Uterus (tissue), 4 donors: Measurements from ENCODE around the gene MCAT. TPM values are rescaled to one million over a fixed set of nuclear protein-coding genes. Genes with fewer than 3 reads are reported as not detected.
A peak's percentile ranks its signal among the peaks of the same experiment; 100 is the strongest.

Experiments
- DNase-seq, 2 donors: peaks; one replicate each; pipeline ENCODE4 v3.0.0-alpha.2; 2019 to 2020
- H3K27ac ChIP-seq, 2 donors: fragments of 200-600 bp; sonication (generic); 1 replicate in 1 of 2; 2 replicates in 1 of 2; pipeline ENCODE4 v1.5.1; 2016 to 2018
- H3K27me3 ChIP-seq, 2 donors: fragments of 200-600 bp; sonication (generic); one replicate each; pipeline ENCODE4 v1.5.1; 2018 to 2019; ENCODE audit warnings: control low read depth in 1 of 2
- H3K36me3 ChIP-seq, 2 donors: fragments of 200-600 bp; sonication (generic); one replicate each; pipeline ENCODE4 v1.5.1; 2019; ENCODE audit warnings: control low read depth in 1 of 2
- H3K4me1 ChIP-seq, 2 donors: fragments of 200-600 bp; sonication (generic); one replicate each; pipeline ENCODE4 v1.5.1; 2018 to 2019; ENCODE audit warnings: control low read depth in 1 of 2
- H3K4me3 ChIP-seq, 2 donors: fragments of 200-600 bp; sonication (generic); 1 replicate in 1 of 2; 2 replicates in 1 of 2; pipeline ENCODE4 v1.5.1; 2018 to 2019; ENCODE audit warnings: mild to moderate bottlenecking in 1 of 2
- H3K9me3 ChIP-seq, 2 donors: fragments of 200-600 bp; sonication (generic); one replicate each; pipeline ENCODE4 v1.5.1; 2019; ENCODE audit warnings: control low read depth in 1 of 2
- POLR2A ChIP-seq, 2 donors: fragments of 450-650 bp; IDR thresholded peaks; one replicate each; pipeline ENCODE4 v1.6.1; 2016; ENCODE audit warnings: antibody characterized with exemption in 2 of 2, mild to moderate bottlenecking in 1 of 2, moderate library complexity in 1 of 2
- intact Hi-C: fragments of 100-400 bp; cut with DNase I; formaldehyde crosslinking; loops from one replicate; pipeline ENCODE4 v1.15.1; 2023; ENCODE audit warnings: low total_unique reads
- total RNA-seq, 4 donors: library from RNA; depleted of rRNA in 3 of 4; stranded (reverse); fragments of >200 nt in 3 of 4; gene quantifications; one replicate each; pipeline versions ENCODE4 v1.1.0 to v1.2.4, GENCODE V29; 2014 to 2023
- TF ChIP-seq, protein P1 (sequence below), 4 experiments: fragments of 200-600 bp in 2 of 4; fragments of 450-650 bp in 2 of 4; sonication (generic) in 2 of 4; IDR thresholded peaks; one replicate each; pipeline ENCODE4 v1.5.1; 2016 to 2019; ENCODE audit warnings: antibody characterized with exemption in 4 of 4, mild to moderate bottlenecking in 2 of 4, moderate library complexity in 1 of 4
- donor health status: DM: yes; HTN: yes; CAD: no.

The MCAT gene
- 100 to 1,000 TPM in 1 of 4 donors, 10 to 100 TPM in 2, 1 to 10 TPM in 1; 7.6 to 102 (median 17.6) TPM for total RNA-seq

GRCh38 chr22:43142880-43143562 lies at the start of gene MCAT:
MCAT (minus strand) TSS chr22:43143398; CDS start chr22:43143348, 50 bp downstream.
- H3K27ac ChIP-seq, result peak within 1 kb of the TSS; percentile 60 to 66

DNA sequence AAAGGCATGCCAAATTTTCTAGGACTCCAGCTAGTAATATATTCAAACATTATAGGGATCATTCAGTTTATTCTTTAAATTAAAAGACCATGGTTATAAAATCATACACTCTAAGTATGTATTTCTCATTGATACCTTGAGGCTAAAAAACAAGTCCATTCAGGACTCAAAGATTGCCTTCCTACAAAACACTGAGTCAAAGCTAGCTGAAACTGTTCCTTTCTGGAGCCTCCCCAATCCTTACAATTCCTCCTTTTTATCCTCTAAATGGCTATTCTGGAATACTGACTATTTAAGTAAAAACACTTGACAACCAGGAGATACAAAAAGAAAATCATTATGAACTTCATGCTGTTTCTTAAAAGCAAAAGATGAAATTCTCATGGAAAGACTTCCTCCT lies 48.6 kb upstream of the MCAT start:
- Histone ChIP-seq H3K36me3 (no peaks in the 10 kb centered on the region), H3K27ac (no peak overlapping the region), H3K9me3 (no peaks in the 10 kb centered on the region), H3K27me3 (no peaks in the 10 kb centered on the region), H3K4me3 (no peak overlapping the region), H3K4me1 (peaks cover 0 to 4% of the 10 kb centered on the region in 2 donors)
- TF ChIP-seq, protein P1, sequence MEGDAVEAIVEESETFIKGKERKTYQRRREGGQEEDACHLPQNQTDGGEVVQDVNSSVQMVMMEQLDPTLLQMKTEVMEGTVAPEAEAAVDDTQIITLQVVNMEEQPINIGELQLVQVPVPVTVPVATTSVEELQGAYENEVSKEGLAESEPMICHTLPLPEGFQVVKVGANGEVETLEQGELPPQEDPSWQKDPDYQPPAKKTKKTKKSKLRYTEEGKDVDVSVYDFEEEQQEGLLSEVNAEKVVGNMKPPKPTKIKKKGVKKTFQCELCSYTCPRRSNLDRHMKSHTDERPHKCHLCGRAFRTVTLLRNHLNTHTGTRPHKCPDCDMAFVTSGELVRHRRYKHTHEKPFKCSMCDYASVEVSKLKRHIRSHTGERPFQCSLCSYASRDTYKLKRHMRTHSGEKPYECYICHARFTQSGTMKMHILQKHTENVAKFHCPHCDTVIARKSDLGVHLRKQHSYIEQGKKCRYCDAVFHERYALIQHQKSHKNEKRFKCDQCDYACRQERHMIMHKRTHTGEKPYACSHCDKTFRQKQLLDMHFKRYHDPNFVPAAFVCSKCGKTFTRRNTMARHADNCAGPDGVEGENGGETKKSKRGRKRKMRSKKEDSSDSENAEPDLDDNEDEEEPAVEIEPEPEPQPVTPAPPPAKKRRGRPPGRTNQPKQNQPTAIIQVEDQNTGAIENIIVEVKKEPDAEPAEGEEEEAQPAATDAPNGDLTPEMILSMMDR (IDR thresholded peaks at IDR 0.05), result no peak
- no peak for TF ChIP-seq POLR2A (IDR thresholded peaks at IDR 0.05)
- no peak for DNase-seq
- intact Hi-C loops, result no loop called here

More at GRCh38 chr22:43142880-43143562, at the start of gene MCAT:
- no peaks in the 10 kb centered on the region for H3K27me3 ChIP-seq
- intact Hi-C loops, result no loop called here
- peak within 1 kb of the TSS; percentile 57 to 70 for H3K4me3 ChIP-seq
- no peaks in the 10 kb centered on the region for H3K9me3 ChIP-seq
- H3K36me3 ChIP-seq, result no peaks in the 10 kb centered on the region
- peak; percentile 75 to 81 for DNase-seq
- H3K4me1 ChIP-seq, result peaks cover 8 to 10% of the 10 kb centered on the region in 2 donors
- TF ChIP-seq, protein P1 (IDR thresholded peaks at IDR 0.05), result peak in 1 of 4 experiments; percentile 26
- TF ChIP-seq POLR2A (IDR thresholded peaks at IDR 0.05), result peak; percentile 51 to 68

DNA sequence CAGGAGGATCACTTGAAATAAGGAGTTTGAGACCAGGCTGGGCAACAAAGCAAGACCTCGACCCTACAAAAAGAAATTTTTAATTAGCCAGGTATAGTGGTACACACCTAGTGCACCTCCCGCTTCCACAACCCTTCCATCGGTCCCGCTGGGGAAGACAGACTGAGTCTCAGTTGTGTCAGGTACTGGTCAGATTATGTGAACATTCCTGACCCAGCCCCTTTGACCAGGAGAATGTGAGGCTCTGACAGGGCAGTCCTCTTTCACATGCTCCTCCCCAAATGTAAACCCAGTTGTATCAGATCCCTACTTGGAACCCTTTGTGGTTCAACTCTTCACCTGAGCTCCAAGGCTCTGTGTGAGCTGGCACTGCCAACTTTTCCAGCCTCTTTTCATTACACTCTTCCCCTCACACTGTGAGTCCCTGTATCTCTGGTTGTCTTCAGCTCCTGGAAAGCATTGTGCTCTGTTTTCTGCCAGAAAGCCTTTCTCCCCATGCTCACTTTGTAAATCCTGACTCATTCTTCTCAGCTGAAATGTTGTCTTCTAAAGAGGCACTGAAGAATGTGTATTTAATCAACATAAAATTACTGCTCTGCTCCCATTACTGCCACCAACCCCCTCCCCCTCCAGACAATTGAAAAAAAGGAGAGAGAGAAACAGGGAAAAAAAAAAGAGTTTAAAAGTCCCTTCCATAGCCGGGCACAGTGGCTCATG lies 45.8 kb upstream of the MCAT start:
- no peak for TF ChIP-seq POLR2A (IDR thresholded peaks at IDR 0.05)
- TF ChIP-seq, protein P1 (IDR thresholded peaks at IDR 0.05), result no peak
- intact Hi-C loops, result no loop called here
- H3K4me1 ChIP-seq, result peaks cover 4 to 9% of the 10 kb centered on the region in 2 donors
- H3K4me3 ChIP-seq, result no peak overlapping the region
- H3K27me3 ChIP-seq, result no peaks in the 10 kb centered on the region
- no peak for DNase-seq
- H3K27ac ChIP-seq, result no peak overlapping the region
- H3K9me3 ChIP-seq, result no peaks in the 10 kb centered on the region
- no peaks in the 10 kb centered on the region for H3K36me3 ChIP-seq

GRCh38 chr22:43187171-43188099 lies 44.2 kb upstream of the MCAT start:
- TF ChIP-seq, protein P1 (IDR thresholded peaks at IDR 0.05), result peak; percentile 63 to 95 (median 85)
- TF ChIP-seq POLR2A (IDR thresholded peaks at IDR 0.05), result peak; percentile 36 to 54
- intact Hi-C loops, result no loop called here

More at GRCh38 chr22:43187171-43188099, 44.2 kb upstream of the MCAT start:
- H3K9me3 ChIP-seq, result no peaks in the 10 kb centered on the region
- H3K27ac ChIP-seq, result peak overlapping the region; percentile 66 to 79
- H3K4me3 ChIP-seq, result peak overlapping the region; percentile 30 to 38
- H3K27me3 ChIP-seq, result no peaks in the 10 kb centered on the region
- no peaks in the 10 kb centered on the region for H3K36me3 ChIP-seq
- H3K4me1 ChIP-seq, result peaks cover 4 to 9% of the 10 kb centered on the region in 2 donors
- peak; percentile 94 to 96 for DNase-seq
